ENCODE measurements around the gene ZNF263. TPM values are rescaled to one million over a fixed set of nuclear protein-coding genes. Genes with fewer than 3 reads are reported as not detected.
A peak's percentile ranks its signal among the peaks of the same experiment; 100 is the strongest.

Gene ZNF263
- total and polyA plus RNA-seq, 2 experiments from 2014 or later = 18.8 to 45.7 TPM

- no peak for TF ChIP-seq CTCF (IDR thresholded peaks at IDR 0.05; ENCODE audit: low read depth, low read length)
- DNase-seq (ENCODE audit: low read depth in 1 of 2, low spot score in 1 of 2) = peak in 1 of 2 donors; percentile 32
- Histone ChIP-seq H3K4me3 (no peak overlapping the region), H3K27ac (peak overlapping the region; percentile 59), H3K4me1 (ENCODE audit: low read depth) (no peaks in the 10 kb centered on the region), H3K36me3 (no peaks in the 10 kb centered on the region), H3K27me3 (no peaks in the 10 kb centered on the region), H3K9me3 (ENCODE audit: low read depth) (no peaks in the 10 kb centered on the region)
These were observed 8.8 kb upstream of the ZNF263 start for GRCh38 chr16:3274490-3274889.

- H3K9me3 ChIP-seq (ENCODE audit: low read depth) = no peaks in the 10 kb centered on the region
These were observed 8.3 kb upstream of the ZNF263 start for GRCh38 chr16:3274947-3275346.

GRCh38 chr16:3276679-3277078 is 6.6 kb upstream of the ZNF263 start:
- no peak for DNase-seq (ENCODE audit: low read depth in 1 of 2, low spot score in 1 of 2)
- no peak overlapping the region for H3K4me3 ChIP-seq
- H3K27ac ChIP-seq = no peak overlapping the region
- no peaks in the 10 kb centered on the region for H3K9me3 ChIP-seq (ENCODE audit: low read depth)
- H3K4me1 ChIP-seq (ENCODE audit: low read depth) = no peaks in the 10 kb centered on the region
- no peaks in the 10 kb centered on the region for H3K36me3 ChIP-seq
- TF ChIP-seq CTCF (IDR thresholded peaks at IDR 0.05; ENCODE audit: low read depth, low read length) = no peak
- no peaks in the 10 kb centered on the region for H3K27me3 ChIP-seq

More at GRCh38 chr16:3274947-3275346, 8.3 kb upstream of the ZNF263 start:
- Histone ChIP-seq H3K4me3 (no peak overlapping the region), H3K27ac (peak overlapping the region; percentile 59), H3K36me3 (no peaks in the 10 kb centered on the region), H3K27me3 (no peaks in the 10 kb centered on the region), H3K4me1 (ENCODE audit: low read depth) (no peaks in the 10 kb centered on the region)
- TF ChIP-seq CTCF (IDR thresholded peaks at IDR 0.05; ENCODE audit: low read depth, low read length) = no peak
- DNase-seq (ENCODE audit: low read depth in 1 of 2, low spot score in 1 of 2) = no peak

- H3K4me3 ChIP-seq = no peak overlapping the region
These were observed 2.0 kb upstream of the ZNF263 start for GRCh38 chr16:3281222-3281820.

GRCh38 chr16:3282103-3282729 is 1.1 kb upstream of the ZNF263 start:
- no peaks in the 10 kb centered on the region for H3K36me3 ChIP-seq
- TF ChIP-seq CTCF (IDR thresholded peaks at IDR 0.05; ENCODE audit: low read depth, low read length) = no peak
- H3K4me3 ChIP-seq = peak overlapping the region; percentile 90
- H3K27ac ChIP-seq = peak overlapping the region; percentile 98
- no peaks in the 10 kb centered on the region for H3K9me3 ChIP-seq (ENCODE audit: low read depth)
- peaks cover 10% of the 10 kb centered on the region for H3K4me1 ChIP-seq (ENCODE audit: low read depth)
- no peaks in the 10 kb centered on the region for H3K27me3 ChIP-seq
- peak; percentile 79 to 89 for DNase-seq (ENCODE audit: low read depth in 1 of 2, low spot score in 1 of 2)

More at GRCh38 chr16:3281222-3281820, 2.0 kb upstream of the ZNF263 start:
- H3K27ac ChIP-seq = peak overlapping the region; percentile 98
- peaks cover 10% of the 10 kb centered on the region for H3K4me1 ChIP-seq (ENCODE audit: low read depth)
- H3K27me3 ChIP-seq = no peaks in the 10 kb centered on the region
- no peaks in the 10 kb centered on the region for H3K36me3 ChIP-seq
- TF ChIP-seq CTCF (IDR thresholded peaks at IDR 0.05; ENCODE audit: low read depth, low read length) = no peak
- H3K9me3 ChIP-seq (ENCODE audit: low read depth) = no peaks in the 10 kb centered on the region
- no peak for DNase-seq (ENCODE audit: low read depth in 1 of 2, low spot score in 1 of 2)

All from cardiac muscle cell (in vitro differentiated cells and primary cell).